ENCODE measurements around the gene RTN4.

RTN4 gene

DNA sequence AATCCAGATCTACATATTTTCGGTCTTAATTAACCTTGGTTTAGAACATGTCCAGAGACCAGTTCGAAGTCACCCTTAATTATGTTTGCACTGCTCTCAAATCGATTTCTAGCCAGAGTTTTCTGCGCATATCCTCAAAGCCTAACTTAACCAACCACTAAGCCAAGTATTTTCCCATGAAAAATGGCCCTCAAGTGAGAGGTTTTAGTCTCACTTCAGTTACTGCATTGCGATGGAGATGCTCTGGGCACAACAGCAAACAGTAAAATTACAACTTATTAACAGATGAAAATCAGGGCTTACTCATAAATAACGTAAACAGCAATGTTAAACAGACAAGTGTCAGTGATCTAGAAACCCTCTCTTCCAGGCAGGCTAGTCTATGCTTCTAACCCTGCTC is 4.5 kb downstream of the RTN4 start:
- FAIRE-seq (peak; percentile 57), DNase-seq (ENCODE audit: insufficient read length, low spot score) (no peak)
- TF ChIP-seq SPI1 (IDR thresholded peaks at IDR 0.05; ENCODE audit: low read depth, low read length) = no peak
- no peak for TF ChIP-seq PAX5 (IDR thresholded peaks at IDR 0.05; ENCODE audit: insufficient read depth, low read length, severe bottlenecking)
- no peak for TF ChIP-seq POLR2AphosphoS5 (IDR thresholded peaks at IDR 0.05; ENCODE audit: low read depth, low read length)
- TF ChIP-seq POU2F2 (IDR thresholded peaks at IDR 0.05; ENCODE audit: low read depth, low read length) = no peak
- no peak for TF ChIP-seq POLR2A (IDR thresholded peaks at IDR 0.05; ENCODE audit: low read depth, low read length)

GRCh38 chr2:55043841-55044240 is 6.4 kb downstream of the RTN4 start:
- no peak for TF ChIP-seq SPI1 (IDR thresholded peaks at IDR 0.05; ENCODE audit: low read depth, low read length)
- no peak for TF ChIP-seq POLR2A (IDR thresholded peaks at IDR 0.05; ENCODE audit: low read depth, low read length)
- no peak for TF ChIP-seq POLR2AphosphoS5 (IDR thresholded peaks at IDR 0.05; ENCODE audit: low read depth, low read length)
- TF ChIP-seq POU2F2 (IDR thresholded peaks at IDR 0.05; ENCODE audit: low read depth, low read length) = no peak
- no peak for TF ChIP-seq PAX5 (IDR thresholded peaks at IDR 0.05; ENCODE audit: insufficient read depth, low read length, severe bottlenecking)
- TF ChIP-seq TAF1 (IDR thresholded peaks at IDR 0.05; ENCODE audit: low read depth, low read length) = no peak
- FAIRE-seq = no peak
- DNase-seq (ENCODE audit: insufficient read length, low spot score) = no peak

DNA sequence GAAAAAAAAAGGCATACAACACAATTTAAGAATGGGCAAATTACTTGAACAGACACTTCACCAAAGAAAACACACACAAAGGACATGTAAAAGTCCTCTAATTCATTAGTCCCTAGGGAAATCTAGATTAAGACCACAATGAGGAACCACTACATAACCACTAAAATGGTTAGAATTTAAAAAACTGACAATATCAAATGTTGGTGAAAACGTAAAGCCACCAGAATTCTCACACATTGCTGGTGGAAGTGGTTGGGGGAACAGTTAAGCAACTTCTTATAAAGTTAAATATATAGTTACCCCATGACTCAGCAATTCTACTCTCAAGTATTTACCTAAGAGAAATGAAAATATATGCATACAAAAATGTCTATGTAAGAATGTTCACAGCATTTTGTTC is 11.8 kb downstream of the RTN4 start:
- FAIRE-seq (no peak), DNase-seq (ENCODE audit: insufficient read length, low spot score) (no peak)
- TF ChIP-seq POLR2AphosphoS5 (IDR thresholded peaks at IDR 0.05; ENCODE audit: low read depth, low read length) (no peak), POLR2A (IDR thresholded peaks at IDR 0.05; ENCODE audit: low read depth, low read length) (no peak), SPI1 (IDR thresholded peaks at IDR 0.05; ENCODE audit: low read depth, low read length) (no peak), TAF1 (IDR thresholded peaks at IDR 0.05; ENCODE audit: low read depth, low read length) (no peak), POU2F2 (IDR thresholded peaks at IDR 0.05; ENCODE audit: low read depth, low read length) (no peak), PAX5 (IDR thresholded peaks at IDR 0.05; ENCODE audit: insufficient read depth, low read length, severe bottlenecking) (no peak)

DNA sequence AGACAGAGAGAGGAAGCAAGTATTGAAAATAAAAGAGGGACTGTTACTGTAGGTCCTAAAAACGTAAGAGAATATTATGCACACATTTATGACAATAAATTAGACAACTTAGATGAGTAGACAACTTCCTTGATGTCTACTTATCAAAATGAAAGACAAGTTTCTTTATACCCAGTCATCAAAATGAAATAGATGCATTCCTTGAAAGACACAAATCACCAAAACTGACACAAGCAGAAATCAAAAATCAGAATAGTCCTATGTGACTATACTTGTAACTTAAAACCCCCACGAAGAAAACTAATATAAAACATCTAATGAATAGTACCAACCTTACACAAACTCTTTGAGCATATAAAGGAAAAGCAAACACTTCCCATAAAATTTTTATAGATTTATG is 14.5 kb downstream of the RTN4 start:
- TF ChIP-seq POU2F2 (IDR thresholded peaks at IDR 0.05; ENCODE audit: low read depth, low read length) = no peak
- no peak for TF ChIP-seq POLR2A (IDR thresholded peaks at IDR 0.05; ENCODE audit: low read depth, low read length)
- TF ChIP-seq SPI1 (IDR thresholded peaks at IDR 0.05; ENCODE audit: low read depth, low read length) = no peak
- TF ChIP-seq PAX5 (IDR thresholded peaks at IDR 0.05; ENCODE audit: insufficient read depth, low read length, severe bottlenecking) = no peak
- TF ChIP-seq TAF1 (IDR thresholded peaks at IDR 0.05; ENCODE audit: low read depth, low read length) = no peak
- TF ChIP-seq POLR2AphosphoS5 (IDR thresholded peaks at IDR 0.05; ENCODE audit: low read depth, low read length) = no peak
- DNase-seq (ENCODE audit: insufficient read length, low spot score) (no peak), FAIRE-seq (no peak)

DNA sequence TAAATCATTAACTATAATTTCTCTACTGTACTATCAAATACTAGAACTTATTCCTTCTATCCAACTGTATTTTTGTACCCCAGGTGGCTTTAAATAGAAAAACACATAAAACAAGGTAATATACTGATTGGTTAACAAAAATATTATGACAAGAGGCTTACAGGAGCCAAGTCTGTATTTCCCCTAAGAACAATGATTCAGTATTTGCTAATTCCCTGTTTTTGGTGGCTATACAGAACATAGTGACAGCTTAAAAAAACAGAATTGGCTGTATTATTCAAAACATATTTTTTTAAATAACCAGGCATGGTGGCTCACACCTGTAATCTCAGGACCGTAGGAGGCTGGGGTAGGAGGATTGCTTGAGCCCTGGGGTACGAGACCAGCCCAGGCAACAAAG is 16.3 kb downstream of the RTN4 start:
- DNase-seq (ENCODE audit: insufficient read length, low spot score) (no peak), FAIRE-seq (no peak)
- TF ChIP-seq PAX5 (IDR thresholded peaks at IDR 0.05; ENCODE audit: insufficient read depth, low read length, severe bottlenecking) = no peak
- no peak for TF ChIP-seq POLR2AphosphoS5 (IDR thresholded peaks at IDR 0.05; ENCODE audit: low read depth, low read length)
- no peak for TF ChIP-seq POLR2A (IDR thresholded peaks at IDR 0.05; ENCODE audit: low read depth, low read length)
- no peak for TF ChIP-seq SPI1 (IDR thresholded peaks at IDR 0.05; ENCODE audit: low read depth, low read length)
- TF ChIP-seq POU2F2 (IDR thresholded peaks at IDR 0.05; ENCODE audit: low read depth, low read length) = no peak
- no peak for TF ChIP-seq TAF1 (IDR thresholded peaks at IDR 0.05; ENCODE audit: low read depth, low read length)

DNA sequence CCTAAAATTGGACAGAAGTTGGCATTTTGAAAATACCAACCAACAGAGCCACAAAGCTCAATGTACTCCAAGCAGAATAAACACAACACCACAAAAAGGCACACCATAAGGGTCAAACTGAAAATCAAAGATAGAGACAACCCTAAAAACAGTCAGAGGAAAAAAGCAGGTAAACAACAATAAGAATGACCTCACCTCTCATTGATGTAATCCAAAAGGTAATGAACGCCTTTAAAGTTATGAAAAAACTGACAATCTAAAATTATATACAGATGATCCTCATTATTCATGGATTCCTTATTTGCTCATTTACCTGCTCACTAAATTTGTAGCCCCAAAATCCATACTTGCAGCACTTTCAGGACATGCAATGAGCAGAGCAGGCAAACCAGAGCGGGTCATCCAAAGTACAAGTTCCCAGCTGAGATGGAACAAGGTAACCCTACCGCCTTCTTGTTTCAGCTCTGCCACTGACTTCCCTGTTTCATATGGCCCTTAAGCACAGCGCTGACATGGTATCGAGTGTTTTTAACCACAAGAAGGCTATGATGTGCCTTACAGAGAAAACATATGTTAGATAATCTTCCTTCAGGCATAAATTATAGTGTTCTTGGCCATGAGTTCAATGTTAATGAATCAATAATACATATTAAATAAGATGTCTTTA is 17.0 kb downstream of the RTN4 start:
- no peak for TF ChIP-seq POU2F2 (IDR thresholded peaks at IDR 0.05; ENCODE audit: low read depth, low read length)
- TF ChIP-seq PAX5 (IDR thresholded peaks at IDR 0.05; ENCODE audit: insufficient read depth, low read length, severe bottlenecking) = no peak
- no peak for TF ChIP-seq POLR2A (IDR thresholded peaks at IDR 0.05; ENCODE audit: low read depth, low read length)
- peak; percentile 90 for TF ChIP-seq SPI1 (IDR thresholded peaks at IDR 0.05; ENCODE audit: low read depth, low read length)
- no peak for DNase-seq (ENCODE audit: insufficient read length, low spot score)
- peak; percentile 94 for FAIRE-seq

GRCh38 chr2:55031505-55031904 is 18.7 kb downstream of the RTN4 start:
- TF ChIP-seq POLR2AphosphoS5 (IDR thresholded peaks at IDR 0.05; ENCODE audit: low read depth, low read length) = no peak
- no peak for TF ChIP-seq SPI1 (IDR thresholded peaks at IDR 0.05; ENCODE audit: low read depth, low read length)
- TF ChIP-seq TAF1 (IDR thresholded peaks at IDR 0.05; ENCODE audit: low read depth, low read length) = no peak
- no peak for TF ChIP-seq PAX5 (IDR thresholded peaks at IDR 0.05; ENCODE audit: insufficient read depth, low read length, severe bottlenecking)
- TF ChIP-seq POU2F2 (IDR thresholded peaks at IDR 0.05; ENCODE audit: low read depth, low read length) = no peak
- no peak for TF ChIP-seq POLR2A (IDR thresholded peaks at IDR 0.05; ENCODE audit: low read depth, low read length)
- no peak for DNase-seq (ENCODE audit: insufficient read length, low spot score)
- no peak for FAIRE-seq

DNA sequence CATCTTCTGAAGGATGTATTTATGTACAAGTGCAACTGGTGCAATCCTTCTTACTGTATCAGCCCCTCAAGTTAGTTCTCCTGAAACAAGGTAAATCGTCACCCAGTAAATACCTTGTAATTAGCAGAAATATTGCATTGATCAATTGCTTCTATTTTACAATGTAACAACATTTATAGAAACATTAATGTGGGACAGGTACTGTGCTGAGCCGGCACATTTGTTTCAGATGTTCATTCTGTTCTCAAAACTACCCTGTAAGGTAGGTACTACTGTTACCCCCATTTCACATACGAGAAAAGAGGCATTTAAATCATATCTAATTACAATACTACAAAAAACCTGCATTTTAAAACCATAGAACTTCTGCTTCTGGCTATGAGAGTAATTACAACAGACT is 19.5 kb downstream of the RTN4 start:
- TF ChIP-seq TAF1 (IDR thresholded peaks at IDR 0.05; ENCODE audit: low read depth, low read length) (no peak), SPI1 (IDR thresholded peaks at IDR 0.05; ENCODE audit: low read depth, low read length) (no peak), PAX5 (IDR thresholded peaks at IDR 0.05; ENCODE audit: insufficient read depth, low read length, severe bottlenecking) (no peak), POU2F2 (IDR thresholded peaks at IDR 0.05; ENCODE audit: low read depth, low read length) (no peak), POLR2A (IDR thresholded peaks at IDR 0.05; ENCODE audit: low read depth, low read length) (no peak), POLR2AphosphoS5 (IDR thresholded peaks at IDR 0.05; ENCODE audit: low read depth, low read length) (no peak)
- FAIRE-seq (no peak), DNase-seq (ENCODE audit: insufficient read length, low spot score) (no peak)

- FAIRE-seq (no peak), DNase-seq (ENCODE audit: insufficient read length, low spot score) (no peak)
- TF ChIP-seq TAF1 (IDR thresholded peaks at IDR 0.05; ENCODE audit: low read depth, low read length) (no peak), POLR2AphosphoS5 (IDR thresholded peaks at IDR 0.05; ENCODE audit: low read depth, low read length) (no peak), POLR2A (IDR thresholded peaks at IDR 0.05; ENCODE audit: low read depth, low read length) (no peak), SPI1 (IDR thresholded peaks at IDR 0.05; ENCODE audit: low read depth, low read length) (no peak), POU2F2 (IDR thresholded peaks at IDR 0.05; ENCODE audit: low read depth, low read length) (no peak), PAX5 (IDR thresholded peaks at IDR 0.05; ENCODE audit: insufficient read depth, low read length, severe bottlenecking) (no peak)
Observed at GRCh38 chr2:55029098-55029497, 21.2 kb downstream of the RTN4 start.

- TF ChIP-seq TAF1 (IDR thresholded peaks at IDR 0.05; ENCODE audit: low read depth, low read length) (no peak), SPI1 (IDR thresholded peaks at IDR 0.05; ENCODE audit: low read depth, low read length) (no peak)
- DNase-seq (ENCODE audit: insufficient read length, low spot score) = no peak
- no peak for FAIRE-seq
Observed at GRCh38 chr2:55027226-55027625, 23.0 kb downstream of the RTN4 start.

Data from GM12891 (cell line).